GM23338 (cell line): ENCODE data around the gene HNRNPA2B1. TPM values are rescaled to one million over a fixed set of nuclear protein-coding genes. Genes with fewer than 3 reads are reported as not detected.

Experiments used
- ATAC-seq: fragments of 200-7000 bp; cut with Tn5 transposase; 3 replicates; pipeline ENCODE4 v1.9.1; 2020
- DNase-seq: peaks from one replicate; pipeline ENCODE4 v3.0.0-alpha.2; 2015; ENCODE audit warnings: low spot score
- H2AFZ ChIP-seq: fragments of 200-600 bp; sonication (generic); 2 replicates; pipeline ENCODE4 v1.8.0; 2016; ENCODE audit warnings: antibody characterized with exemption, mild to moderate bottlenecking, moderate library complexity
- H3F3A ChIP-seq: fragments of 200-600 bp; sonication (generic); replicated peaks from 2 replicates; pipeline ENCODE4 v1.8.0; 2017; ENCODE audit warnings: antibody characterized with exemption, mixed run types, low read depth
- H3K27ac ChIP-seq: fragments of 200-600 bp; sonication (generic); 2 replicates; pipeline ENCODE4 v1.6.1; 2016; ENCODE audit warnings: low read depth
- H3K27me3 ChIP-seq: fragments of 200-600 bp; sonication (generic); 2 replicates; pipeline ENCODE4 v1.8.0; 2016; ENCODE audit warnings: mild to moderate bottlenecking, mixed run types, moderate library complexity; ENCODE audit not compliant: insufficient read depth
- H3K36me3 ChIP-seq: fragments of 200-600 bp; sonication (generic); 2 replicates; pipeline ENCODE4 v1.8.0; 2016; ENCODE audit warnings: mild to moderate bottlenecking; ENCODE audit not compliant: insufficient read depth
- H3K4me1 ChIP-seq: fragments of 200-600 bp; sonication (generic); 2 replicates; pipeline ENCODE4 v1.8.0; 2016; ENCODE audit warnings: mild to moderate bottlenecking, moderate library complexity; ENCODE audit not compliant: insufficient read depth
- H3K4me2 ChIP-seq: fragments of 200-600 bp; sonication (generic); 2 replicates; pipeline ENCODE4 v1.7.1; 2017; ENCODE audit warnings: mixed run types
- H3K4me3 ChIP-seq: fragments of 200-600 bp; sonication (generic); 2 replicates; pipeline ENCODE4 v1.6.1; 2016; ENCODE audit warnings: mixed run types
- H3K79me2 ChIP-seq: fragments of 200-600 bp; sonication (generic); replicated peaks from 2 replicates; pipeline ENCODE4 v1.8.0; 2017; ENCODE audit warnings: mild to moderate bottlenecking; ENCODE audit not compliant: insufficient read depth
- H3K9me2 ChIP-seq: fragments of 200-600 bp; sonication (generic); 2 replicates; pipeline ENCODE4 v1.8.0; 2017; ENCODE audit not compliant: insufficient read depth
- H4K20me1 ChIP-seq: fragments of 200-600 bp; sonication (generic); replicated peaks from 2 replicates; pipeline ENCODE4 v1.8.0; 2017; ENCODE audit warnings: mild to moderate bottlenecking; ENCODE audit not compliant: insufficient read depth
- H3K27ac Mint-ChIP-seq: 2 replicates; pipeline ENCODE4 v1.8.0; 2020; ENCODE audit warnings: inconsistent platforms, mild to moderate bottlenecking, moderate library complexity, mixed read lengths
- H3K27me3 Mint-ChIP-seq: 3 replicates; pipeline ENCODE4 v1.8.0; 2022; ENCODE audit warnings: low read depth, mild to moderate bottlenecking, moderate library complexity, mixed read lengths, inconsistent platforms; ENCODE audit not compliant: insufficient read depth, poor library complexity
- H3K36me3 Mint-ChIP-seq: 3 replicates; pipeline ENCODE4 v1.8.0; 2021; ENCODE audit warnings: low read depth, mild to moderate bottlenecking, inconsistent platforms, moderate library complexity, mixed read lengths
- H3K4me1 Mint-ChIP-seq: 3 replicates; pipeline ENCODE4 v1.8.0; 2020; ENCODE audit warnings: mild to moderate bottlenecking, inconsistent platforms, mixed read lengths
- H3K4me3 Mint-ChIP-seq: 3 replicates; pipeline ENCODE4 v1.8.0; 2021; ENCODE audit warnings: moderate library complexity, mild to moderate bottlenecking, inconsistent platforms, mixed read lengths
- H3K9me3 Mint-ChIP-seq: 3 replicates; pipeline ENCODE4 v1.8.0; 2020; ENCODE audit warnings: moderate library complexity, mild to moderate bottlenecking, inconsistent platforms, mixed read lengths
- CTCF ChIP-seq, 2 experiments: fragments of 200-600 bp in 1 of 2; sonication (generic) in 1 of 2; conservative IDR thresholded peaks; 2 replicates each; pipeline versions ENCODE4 v1.5.1 to v1.6.1; 2016 to 2017; ENCODE audit warnings: antibody characterized with exemption in 2 of 2, low read depth in 2 of 2, mild to moderate bottlenecking in 2 of 2, moderate library complexity in 1 of 2
- EZH2 ChIP-seq: fragments of 200-600 bp; sonication (generic); IDR thresholded peaks from one replicate; pipeline ENCODE4 v1.8.0; 2017; ENCODE audit warnings: antibody characterized with exemption, mild to moderate bottlenecking, low read depth; ENCODE audit not compliant: unreplicated experiment
- EZH2phosphoT487 ChIP-seq: fragments of 200-600 bp; sonication (generic); IDR thresholded peaks from one replicate; pipeline ENCODE4 v1.8.1; 2018; ENCODE audit warnings: antibody characterized with exemption; ENCODE audit not compliant: unreplicated experiment
- JUNB ChIP-seq: IDR thresholded peaks from one replicate; pipeline ENCODE4 v1.6.1; 2016; ENCODE audit warnings: antibody characterized with exemption; ENCODE audit not compliant: unreplicated experiment
- POLR2AphosphoS5 ChIP-seq: IDR thresholded peaks from 2 replicates; pipeline ENCODE4 v1.6.1; 2016; ENCODE audit warnings: antibody characterized with exemption, low read depth
- ZNF114 ChIP-seq: fragments of 250-450 bp; sonication (Bioruptor Pico); IDR thresholded peaks from 2 replicates; pipeline ENCODE4 v1.5.0; 2020; ENCODE audit warnings: mild to moderate bottlenecking, moderate library complexity
- ZNF331 ChIP-seq: fragments of 250-450 bp; sonication (Bioruptor Pico); IDR thresholded peaks from 2 replicates; pipeline ENCODE4 v1.5.0; 2020; ENCODE audit warnings: low read depth, mild to moderate bottlenecking, moderate library complexity
- polyA plus RNA-seq: library from polyadenylated mRNA; unstranded; fragments of >200 nt; fragmentation: Nextera tagmentation; extraction: Ambion mirVana; gene quantifications from 2 replicates; pipeline ENCODE4 v1.2.1, GENCODE V29; 2016
- total RNA-seq: library from RNA; depleted of rRNA; stranded (reverse); fragments of >200 nt; shearing (Covaris generic); gene quantifications from 2 replicates; pipeline ENCODE4 v1.2.3, GENCODE V29; 2014
- TF ChIP-seq, protein P1 (sequence below): fragments of 250-450 bp; sonication (Bioruptor Pico); IDR thresholded peaks from 2 replicates; pipeline ENCODE4 v1.5.0; 2020; ENCODE audit warnings: mild to moderate bottlenecking, moderate library complexity

HNRNPA2B1 gene
- total and polyA plus RNA-seq, 2 experiments from 2014 or later, result 602 to 1,577 TPM

DNA sequence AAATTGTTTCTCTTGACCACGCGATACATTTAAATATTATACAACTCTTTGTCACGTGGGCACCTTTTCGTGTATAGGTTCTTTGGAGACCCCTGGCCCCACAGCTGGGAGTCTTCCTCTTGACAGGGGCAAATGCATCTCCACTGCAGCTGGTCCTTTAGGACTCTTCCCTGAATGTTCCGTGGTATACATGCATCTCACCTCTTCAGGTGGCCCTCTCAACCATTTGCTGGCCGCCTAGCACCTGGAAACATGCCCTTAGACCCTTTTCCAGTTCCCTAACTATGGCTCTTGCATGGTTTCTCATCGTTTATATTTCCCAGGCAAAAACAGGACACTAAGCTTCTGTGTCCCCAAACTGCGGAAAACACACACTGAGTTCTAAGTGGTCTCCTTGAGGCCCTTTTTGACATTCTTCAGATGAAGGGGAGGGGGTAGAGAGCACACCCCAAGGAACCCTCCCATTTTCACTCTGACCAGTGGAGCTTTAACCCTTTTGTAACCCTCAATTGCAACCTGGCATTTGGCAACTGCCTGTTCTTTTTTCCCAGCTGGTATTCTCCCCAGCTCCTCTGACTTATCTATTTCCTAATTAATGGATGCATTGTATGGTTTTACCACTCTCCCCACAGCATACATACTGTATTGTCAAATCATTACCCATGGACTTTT lies 20.6 kb downstream of the HNRNPA2B1 start:
- TF ChIP-seq, protein P1, sequence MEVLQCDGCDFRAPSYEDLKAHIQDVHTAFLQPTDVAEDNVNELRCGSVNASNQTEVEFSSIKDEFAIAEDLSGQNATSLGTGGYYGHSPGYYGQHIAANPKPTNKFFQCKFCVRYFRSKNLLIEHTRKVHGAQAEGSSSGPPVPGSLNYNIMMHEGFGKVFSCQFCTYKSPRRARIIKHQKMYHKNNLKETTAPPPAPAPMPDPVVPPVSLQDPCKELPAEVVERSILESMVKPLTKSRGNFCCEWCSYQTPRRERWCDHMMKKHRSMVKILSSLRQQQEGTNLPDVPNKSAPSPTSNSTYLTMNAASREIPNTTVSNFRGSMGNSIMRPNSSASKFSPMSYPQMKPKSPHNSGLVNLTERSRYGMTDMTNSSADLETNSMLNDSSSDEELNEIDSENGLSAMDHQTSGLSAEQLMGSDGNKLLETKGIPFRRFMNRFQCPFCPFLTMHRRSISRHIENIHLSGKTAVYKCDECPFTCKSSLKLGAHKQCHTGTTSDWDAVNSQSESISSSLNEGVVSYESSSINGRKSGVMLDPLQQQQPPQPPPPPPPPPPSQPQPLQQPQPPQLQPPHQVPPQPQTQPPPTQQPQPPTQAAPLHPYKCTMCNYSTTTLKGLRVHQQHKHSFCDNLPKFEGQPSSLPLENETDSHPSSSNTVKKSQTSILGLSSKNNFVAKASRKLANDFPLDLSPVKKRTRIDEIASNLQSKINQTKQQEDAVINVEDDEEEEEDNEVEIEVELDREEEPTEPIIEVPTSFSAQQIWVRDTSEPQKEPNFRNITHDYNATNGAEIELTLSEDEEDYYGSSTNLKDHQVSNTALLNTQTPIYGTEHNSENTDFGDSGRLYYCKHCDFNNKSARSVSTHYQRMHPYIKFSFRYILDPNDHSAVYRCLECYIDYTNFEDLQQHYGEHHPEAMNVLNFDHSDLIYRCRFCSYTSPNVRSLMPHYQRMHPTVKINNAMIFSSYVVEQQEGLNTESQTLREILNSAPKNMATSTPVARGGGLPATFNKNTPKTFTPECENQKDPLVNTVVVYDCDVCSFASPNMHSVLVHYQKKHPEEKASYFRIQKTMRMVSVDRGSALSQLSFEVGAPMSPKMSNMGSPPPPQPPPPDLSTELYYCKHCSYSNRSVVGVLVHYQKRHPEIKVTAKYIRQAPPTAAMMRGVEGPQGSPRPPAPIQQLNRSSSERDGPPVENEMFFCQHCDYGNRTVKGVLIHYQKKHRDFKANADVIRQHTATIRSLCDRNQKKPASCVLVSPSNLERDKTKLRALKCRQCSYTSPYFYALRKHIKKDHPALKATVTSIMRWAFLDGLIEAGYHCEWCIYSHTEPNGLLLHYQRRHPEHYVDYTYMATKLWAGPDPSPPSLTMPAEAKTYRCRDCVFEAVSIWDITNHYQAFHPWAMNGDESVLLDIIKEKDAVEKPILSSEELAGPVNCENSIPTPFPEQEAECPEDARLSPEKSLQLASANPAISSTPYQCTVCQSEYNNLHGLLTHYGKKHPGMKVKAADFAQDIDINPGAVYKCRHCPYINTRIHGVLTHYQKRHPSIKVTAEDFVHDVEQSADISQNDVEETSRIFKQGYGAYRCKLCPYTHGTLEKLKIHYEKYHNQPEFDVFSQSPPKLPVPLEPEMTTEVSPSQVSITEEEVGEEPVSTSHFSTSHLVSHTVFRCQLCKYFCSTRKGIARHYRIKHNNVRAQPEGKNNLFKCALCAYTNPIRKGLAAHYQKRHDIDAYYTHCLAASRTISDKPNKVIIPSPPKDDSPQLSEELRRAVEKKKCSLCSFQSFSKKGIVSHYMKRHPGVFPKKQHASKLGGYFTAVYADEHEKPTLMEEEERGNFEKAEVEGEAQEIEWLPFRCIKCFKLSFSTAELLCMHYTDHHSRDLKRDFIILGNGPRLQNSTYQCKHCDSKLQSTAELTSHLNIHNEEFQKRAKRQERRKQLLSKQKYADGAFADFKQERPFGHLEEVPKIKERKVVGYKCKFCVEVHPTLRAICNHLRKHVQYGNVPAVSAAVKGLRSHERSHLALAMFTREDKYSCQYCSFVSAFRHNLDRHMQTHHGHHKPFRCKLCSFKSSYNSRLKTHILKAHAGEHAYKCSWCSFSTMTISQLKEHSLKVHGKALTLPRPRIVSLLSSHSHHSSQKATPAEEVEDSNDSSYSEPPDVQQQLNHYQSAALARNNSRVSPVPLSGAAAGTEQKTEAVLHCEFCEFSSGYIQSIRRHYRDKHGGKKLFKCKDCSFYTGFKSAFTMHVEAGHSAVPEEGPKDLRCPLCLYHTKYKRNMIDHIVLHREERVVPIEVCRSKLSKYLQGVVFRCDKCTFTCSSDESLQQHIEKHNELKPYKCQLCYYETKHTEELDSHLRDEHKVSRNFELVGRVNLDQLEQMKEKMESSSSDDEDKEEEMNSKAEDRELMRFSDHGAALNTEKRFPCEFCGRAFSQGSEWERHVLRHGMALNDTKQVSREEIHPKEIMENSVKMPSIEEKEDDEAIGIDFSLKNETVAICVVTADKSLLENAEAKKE (CRISPR knock-in tag), result no peak
- TF ChIP-seq ZNF331 (CRISPR knock-in tag) (no peak), JUNB (no peak), CTCF (conservative IDR thresholded peaks at IDR 0.05; ENCODE audit: low read depth in 2 of 2) (no peak), EZH2phosphoT487 (no peak), ZNF114 (CRISPR knock-in tag) (no peak), POLR2AphosphoS5 (no peak), EZH2 (no peak)
- Mint-ChIP-seq H3K27ac (peak overlapping the region; percentile 28; the same call in 1 of the 2 replicates), H3K4me3 (no peak overlapping the region), H3K4me1 (peaks cover 37% of the 10 kb centered on the region), H3K9me3 (peaks cover 24% of the 10 kb centered on the region), H3K27me3 (peaks cover 24% of the 10 kb centered on the region), H3K36me3 (peaks cover 84% of the 10 kb centered on the region)
- Histone ChIP-seq H3K27me3 (no peaks in the 10 kb centered on the region), H3K4me3 (no peak overlapping the region), H3K4me2 (no peak overlapping the region), H3F3A (peaks cover 27% of the 10 kb centered on the region), H4K20me1 (peaks cover 9% of the 10 kb centered on the region), H3K9me2 (no peaks in the 10 kb centered on the region), H3K4me1 (peaks cover 4% of the 10 kb centered on the region; the same call in 1 of the 2 replicates), H3K27ac (peak overlapping the region; percentile 34; the same call in 1 of the 2 replicates), H3K79me2 (peaks cover 27% of the 10 kb centered on the region), H3K36me3 (peaks cover 10% of the 10 kb centered on the region), H2AFZ (no peak overlapping the region)
- peak; percentile 6; the same call in 2 of the 3 replicates for ATAC-seq
- DNase-seq, result no peak
